Neuron (in vitro differentiated cells): ENCODE results near the gene CHEK2.
"Not testable (repeated sequence)": the region's sequence is repeated elsewhere in the genome, so short reads cannot be mapped to it uniquely, and the experiment has no call there.

ENCODE experiments used
- H2AFZ ChIP-seq: one replicate; pipeline ENCODE4 v1.6.1; 2013; ENCODE audit warnings: low read depth, mild to moderate bottlenecking, inconsistent platforms, low read length, moderate library complexity
- H3K27me3 ChIP-seq: one replicate; pipeline ENCODE4 v1.6.1; 2013; ENCODE audit warnings: low read length; ENCODE audit not compliant: insufficient read depth
- H3K36me3 ChIP-seq: one replicate; pipeline ENCODE4 v1.6.1; 2013; ENCODE audit warnings: low read length; ENCODE audit not compliant: insufficient read depth
- H3K4me1 ChIP-seq: one replicate; pipeline ENCODE4 v1.6.1; 2013; ENCODE audit warnings: low read length; ENCODE audit not compliant: insufficient read depth
- H3K4me3 ChIP-seq: 2 replicates; pipeline ENCODE4 v1.5.1; 2013; ENCODE audit warnings: mild to moderate bottlenecking, low read length, moderate library complexity
- H3K9me3 ChIP-seq: one replicate; pipeline ENCODE4 v1.6.1; 2013; ENCODE audit warnings: low read length

The CHEK2 gene

GRCh38 chr22:28663569-28663942 lies 78.1 kb downstream of the CHEK2 start:
- H3K36me3 ChIP-seq, H3K4me1 ChIP-seq, H2AFZ ChIP-seq, H3K9me3 ChIP-seq, H3K27me3 ChIP-seq, H3K4me3 ChIP-seq: not testable (repeated sequence)

GRCh38 chr22:28658448-28658847 lies 83.2 kb downstream of the CHEK2 start:
- peaks cover 11% of the 10 kb centered on the region for H3K36me3 ChIP-seq
- peaks cover 8% of the 10 kb centered on the region for H3K9me3 ChIP-seq
- H3K27me3 ChIP-seq, result no peaks in the 10 kb centered on the region
- H2AFZ ChIP-seq, result no peak overlapping the region
- no peaks in the 10 kb centered on the region for H3K4me1 ChIP-seq
- no peak overlapping the region for H3K4me3 ChIP-seq

- Histone ChIP-seq H3K36me3 (peaks cover 15% of the 10 kb centered on the region), H3K4me1 (no peaks in the 10 kb centered on the region)
These were observed 85.4 kb downstream of the CHEK2 start for GRCh38 chr22:28656181-28656580.

GRCh38 chr22:28650463-28650862 lies 91.2 kb downstream of the CHEK2 start:
- Histone ChIP-seq H2AFZ (no peak overlapping the region), H3K36me3 (peaks cover 15% of the 10 kb centered on the region), H3K9me3 (peaks cover 19% of the 10 kb centered on the region), H3K27me3 (no peaks in the 10 kb centered on the region), H3K4me3 (no peak overlapping the region), H3K4me1 (no peaks in the 10 kb centered on the region)

More at GRCh38 chr22:28656181-28656580, 85.4 kb downstream of the CHEK2 start:
- Histone ChIP-seq H3K9me3 (peaks cover 8% of the 10 kb centered on the region), H3K27me3 (no peaks in the 10 kb centered on the region), H3K4me3 (no peak overlapping the region), H2AFZ (no peak overlapping the region)

GRCh38 chr22:28648792-28649191 lies 92.8 kb downstream of the CHEK2 start:
- Histone ChIP-seq H2AFZ (no peak overlapping the region), H3K36me3 (peaks cover 13% of the 10 kb centered on the region), H3K4me3 (no peak overlapping the region), H3K27me3 (no peaks in the 10 kb centered on the region), H3K9me3 (peaks cover 18% of the 10 kb centered on the region), H3K4me1 (no peaks in the 10 kb centered on the region)

- H2AFZ ChIP-seq, result no peak overlapping the region
- H3K4me1 ChIP-seq, result no peaks in the 10 kb centered on the region
- H3K4me3 ChIP-seq, result no peak overlapping the region
- peaks cover 5% of the 10 kb centered on the region for H3K36me3 ChIP-seq
- peaks cover 15% of the 10 kb centered on the region for H3K9me3 ChIP-seq
- no peaks in the 10 kb centered on the region for H3K27me3 ChIP-seq
These were observed 94.4 kb downstream of the CHEK2 start for GRCh38 chr22:28647216-28647615.

GRCh38 chr22:28639321-28639720 lies 102.3 kb downstream of the CHEK2 start:
- Histone ChIP-seq H3K27me3 (no peaks in the 10 kb centered on the region), H3K4me3 (no peak overlapping the region), H3K4me1 (no peaks in the 10 kb centered on the region), H3K36me3 (peaks cover 4% of the 10 kb centered on the region), H3K9me3 (peaks cover 4% of the 10 kb centered on the region), H2AFZ (no peak overlapping the region)
